SJSA1 (cell line): ENCODE results near the gene USP17L25. TPM values are rescaled to one million over a fixed set of nuclear protein-coding genes. Genes with fewer than 3 reads are reported as not detected.

ENCODE experiments used
- total RNA-seq: library from RNA; depleted of rRNA; stranded (reverse); fragments of >200 nt; shearing (Covaris generic); gene quantifications from 2 replicates; pipeline ENCODE4 v1.2.3, GENCODE V29; 2014; rRNA removed

Gene USP17L25
- total RNA-seq, 1 experiment from 2014 or later: not detected

Other genes starting within 250 kb of the USP17L25 start
- not detected in 2 replicates for gene FAM90A26, start 159.5 kb upstream of the USP17L25 start, total RNA-seq
- not detected in 2 replicates for gene USP17L10, start 119.3 kb upstream of the USP17L25 start, total RNA-seq
- gene USP17L11, start 114.5 kb upstream of the USP17L25 start, total RNA-seq: not detected in 2 replicates
- not detected in 2 replicates for gene USP17L12, start 109.8 kb upstream of the USP17L25 start, total RNA-seq
- not detected in 2 replicates for gene USP17L13, start 105.0 kb upstream of the USP17L25 start, total RNA-seq
- gene USP17L15, start 95.5 kb upstream of the USP17L25 start, total RNA-seq: not detected in 2 replicates
- not detected in 2 replicates for gene USP17L17, start 86.0 kb upstream of the USP17L25 start, total RNA-seq
- not detected in 2 replicates for gene USP17L18, start 81.3 kb upstream of the USP17L25 start, total RNA-seq
- not detected in 2 replicates for gene USP17L19, start 76.5 kb upstream of the USP17L25 start, total RNA-seq
- gene USP17L20, start 71.8 kb upstream of the USP17L25 start, total RNA-seq: not detected in 2 replicates
- gene USP17L21, start 67.0 kb upstream of the USP17L25 start, total RNA-seq: not detected in 2 replicates
- not detected in 2 replicates for gene USP17L22, start 62.3 kb upstream of the USP17L25 start, total RNA-seq
- gene USP17L24, start 4.7 kb upstream of the USP17L25 start, total RNA-seq: not detected in 2 replicates
- not detected in 2 replicates for gene USP17L26, start 4.7 kb downstream of the USP17L25 start, total RNA-seq
- gene USP17L5, start 9.5 kb downstream of the USP17L25 start, total RNA-seq: not detected in 2 replicates
- gene USP17L27, start 14.2 kb downstream of the USP17L25 start, total RNA-seq: not detected in 2 replicates
- gene USP17L28, start 19.0 kb downstream of the USP17L25 start, total RNA-seq: not detected in 2 replicates
- gene USP17L29, start 23.7 kb downstream of the USP17L25 start, total RNA-seq: not detected in 2 replicates
- not detected in 2 replicates for gene USP17L30, start 33.2 kb downstream of the USP17L25 start, total RNA-seq
- not detected in 2 replicates for gene DEFB131A, start 114.5 kb downstream of the USP17L25 start, total RNA-seq